ENCODE measurements around the gene ZNF222.

DNA sequence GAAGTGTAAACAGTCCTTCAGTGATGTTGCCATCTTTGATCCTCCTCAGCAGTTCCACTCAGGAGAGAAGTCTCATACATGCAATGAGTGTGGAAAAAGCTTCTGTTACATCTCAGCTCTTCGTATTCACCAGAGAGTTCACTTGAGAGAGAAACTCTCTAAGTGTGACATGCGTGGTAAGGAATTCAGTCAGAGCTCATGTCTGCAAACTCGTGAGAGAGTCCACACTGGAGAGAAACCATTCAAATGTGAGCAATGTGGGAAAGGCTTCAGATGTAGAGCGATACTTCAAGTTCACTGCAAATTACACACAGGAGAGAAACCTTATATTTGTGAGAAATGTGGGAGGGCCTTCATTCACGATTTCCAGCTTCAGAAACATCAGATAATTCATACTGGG lies 14.7 kb upstream of the ZNF222 start:
- TF ChIP-seq POLR2A (IDR thresholded peaks at IDR 0.05) (no peak), CTCF (IDR thresholded peaks at IDR 0.05) (no peak)

Measured in upper lobe of left lung (tissue), 4 donors.